H1 (cell line): ENCODE results near the gene NBPF3. TPM values are rescaled to one million over a fixed set of nuclear protein-coding genes. Genes with fewer than 3 reads are reported as not detected.

ENCODE experiments used
- CHD2 ChIP-seq: IDR thresholded peaks from 2 replicates; pipeline ENCODE4 v1.6.1; 2012; ENCODE audit warnings: low read length, improper control_type of control experiment
- EZH2 ChIP-seq: fragments of 200-600 bp; sonication (generic); IDR thresholded peaks from 2 replicates; pipeline ENCODE4 v1.7.1; 2012; ENCODE audit warnings: low read depth, mild to moderate bottlenecking, moderate library complexity, low read length, inconsistent platforms; ENCODE audit not compliant: severe bottlenecking
- MAFK ChIP-seq: IDR thresholded peaks from 2 replicates; pipeline ENCODE4 v1.6.1; 2012; ENCODE audit warnings: low read depth, mild to moderate bottlenecking, improper control_type of control experiment, low read length
- RAD21 ChIP-seq, 2 experiments: IDR thresholded peaks in 1 of 2; conservative IDR thresholded peaks in 1 of 2; 2 replicates each; pipeline ENCODE4 v1.6.1; 2011; ENCODE audit warnings: low read depth in 2 of 2, low read length in 2 of 2, improper control_type of control experiment in 1 of 2, inconsistent platforms in 1 of 2, mild to moderate bottlenecking in 1 of 2, moderate library complexity in 1 of 2
- polyA plus RNA-seq, 7 experiments: library from polyadenylated mRNA; depleted of rRNA in 3 of 7; stranded (reverse) in 5 of 7; unstranded in 2 of 7; fragments of >200 nt in 5 of 7; fragments of 200-250 nt in 2 of 7; gene quantifications; 1 replicate in 5 of 7; 2 replicates in 1 of 7; 4 replicates in 1 of 7; pipeline versions ENCODE4 v1.2.1 to v1.2.3, GENCODE V29; 2011 to 2013; ENCODE audit warnings: missing spikeins in 2 of 7, mixed read lengths in 2 of 7
- total RNA-seq: library from RNA; stranded (reverse); fragmentation: NEBNext Ultra II Directional; extraction: Animal tissue kit (Norgen Biotek cat#: 25700); gene quantifications from 2 replicates; pipeline ENCODE4 v1.2.1, GENCODE V29; 2021
- TF ChIP-seq, protein P1 (sequence below): IDR thresholded peaks from 2 replicates; pipeline ENCODE4 v1.6.1; 2011; ENCODE audit warnings: low read depth, mild to moderate bottlenecking, low read length; ENCODE audit not compliant: insufficient read depth

The NBPF3 gene
- total and polyA plus RNA-seq, 2 of the 8 experiments (the other 6 are each of a cell fraction or from before 2014, with no cell fraction given) = 3.8 to 4.3 TPM

DNA sequence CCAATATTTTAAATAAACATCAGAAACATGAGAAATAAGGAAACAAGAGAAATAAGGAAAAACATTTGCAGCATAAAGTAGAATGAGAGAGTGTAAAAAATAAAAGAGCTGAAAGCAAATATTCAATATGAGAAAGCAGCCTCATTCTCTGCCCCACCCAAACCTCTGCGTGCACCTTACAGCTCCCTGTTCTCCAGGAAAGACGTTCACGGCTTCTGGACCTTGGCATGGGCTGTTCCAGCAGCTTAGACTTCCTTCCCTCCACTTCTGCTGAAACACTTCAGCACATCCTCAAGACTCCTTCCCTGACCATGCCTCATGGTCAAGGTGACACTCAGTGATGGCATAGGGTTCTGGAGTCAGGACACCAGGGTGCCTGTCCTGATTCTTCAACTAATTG lies 92.6 kb downstream of the NBPF3 start (continued):
- TF ChIP-seq EZH2 (no peak), MAFK (no peak), RAD21 (IDR thresholded peaks at IDR 0.05 in 1 of 2, conservative IDR thresholded peaks at IDR 0.05 in 1 of 2; ENCODE audit: low read depth in 2 of 2, low read length in 2 of 2) (no peak), CHD2 (no peak)
- TF ChIP-seq, protein P1, sequence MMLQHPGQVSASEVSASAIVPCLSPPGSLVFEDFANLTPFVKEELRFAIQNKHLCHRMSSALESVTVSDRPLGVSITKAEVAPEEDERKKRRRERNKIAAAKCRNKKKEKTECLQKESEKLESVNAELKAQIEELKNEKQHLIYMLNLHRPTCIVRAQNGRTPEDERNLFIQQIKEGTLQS = no peak
- TF ChIP-seq, all 59 proteins: peak for 0
